Uterus (tissue), 2 donors: ENCODE results near the gene SCTR.

ENCODE experiments used
- CTCF ChIP-seq, 4 experiments: fragments of 200-600 bp in 2 of 4; fragments of 450-650 bp in 2 of 4; sonication (generic) in 2 of 4; IDR thresholded peaks; one replicate each; pipeline ENCODE4 v1.5.1; 2016 to 2019; ENCODE audit warnings: antibody characterized with exemption in 4 of 4, mild to moderate bottlenecking in 2 of 4, moderate library complexity in 1 of 4
- POLR2A ChIP-seq, 2 donors: fragments of 450-650 bp; IDR thresholded peaks; one replicate each; pipeline ENCODE4 v1.6.1; 2016; ENCODE audit warnings: antibody characterized with exemption in 2 of 2, mild to moderate bottlenecking in 1 of 2, moderate library complexity in 1 of 2

GRCh38 chr2:119536211-119536610 lies 11.9 kb upstream of the SCTR start:
- TF ChIP-seq CTCF (IDR thresholded peaks at IDR 0.05) (no peak), POLR2A (IDR thresholded peaks at IDR 0.05) (no peak)
